GM23338 (cell line): ENCODE data around the gene ARHGAP19. TPM values are rescaled to one million over a fixed set of nuclear protein-coding genes. Genes with fewer than 3 reads are reported as not detected.

Source experiments
- ATAC-seq: fragments of 200-7000 bp; cut with Tn5 transposase; 3 replicates; pipeline ENCODE4 v1.9.1; 2020
- DNase-seq: peaks from one replicate; pipeline ENCODE4 v3.0.0-alpha.2; 2015; ENCODE audit warnings: low spot score
- H2AFZ ChIP-seq: fragments of 200-600 bp; sonication (generic); 2 replicates; pipeline ENCODE4 v1.8.0; 2016; ENCODE audit warnings: antibody characterized with exemption, mild to moderate bottlenecking, moderate library complexity
- H3F3A ChIP-seq: fragments of 200-600 bp; sonication (generic); replicated peaks from 2 replicates; pipeline ENCODE4 v1.8.0; 2017; ENCODE audit warnings: antibody characterized with exemption, mixed run types, low read depth
- H3K27ac ChIP-seq: fragments of 200-600 bp; sonication (generic); 2 replicates; pipeline ENCODE4 v1.6.1; 2016; ENCODE audit warnings: low read depth
- H3K27me3 ChIP-seq: fragments of 200-600 bp; sonication (generic); 2 replicates; pipeline ENCODE4 v1.8.0; 2016; ENCODE audit warnings: mild to moderate bottlenecking, mixed run types, moderate library complexity; ENCODE audit not compliant: insufficient read depth
- H3K36me3 ChIP-seq: fragments of 200-600 bp; sonication (generic); 2 replicates; pipeline ENCODE4 v1.8.0; 2016; ENCODE audit warnings: mild to moderate bottlenecking; ENCODE audit not compliant: insufficient read depth
- H3K4me1 ChIP-seq: fragments of 200-600 bp; sonication (generic); 2 replicates; pipeline ENCODE4 v1.8.0; 2016; ENCODE audit warnings: mild to moderate bottlenecking, moderate library complexity; ENCODE audit not compliant: insufficient read depth
- H3K4me2 ChIP-seq: fragments of 200-600 bp; sonication (generic); 2 replicates; pipeline ENCODE4 v1.7.1; 2017; ENCODE audit warnings: mixed run types
- H3K4me3 ChIP-seq: fragments of 200-600 bp; sonication (generic); 2 replicates; pipeline ENCODE4 v1.6.1; 2016; ENCODE audit warnings: mixed run types
- H3K79me2 ChIP-seq: fragments of 200-600 bp; sonication (generic); replicated peaks from 2 replicates; pipeline ENCODE4 v1.8.0; 2017; ENCODE audit warnings: mild to moderate bottlenecking; ENCODE audit not compliant: insufficient read depth
- H3K9me2 ChIP-seq: fragments of 200-600 bp; sonication (generic); 2 replicates; pipeline ENCODE4 v1.8.0; 2017; ENCODE audit not compliant: insufficient read depth
- H4K20me1 ChIP-seq: fragments of 200-600 bp; sonication (generic); replicated peaks from 2 replicates; pipeline ENCODE4 v1.8.0; 2017; ENCODE audit warnings: mild to moderate bottlenecking; ENCODE audit not compliant: insufficient read depth
- H3K27ac Mint-ChIP-seq: 2 replicates; pipeline ENCODE4 v1.8.0; 2020; ENCODE audit warnings: inconsistent platforms, mild to moderate bottlenecking, moderate library complexity, mixed read lengths
- H3K27me3 Mint-ChIP-seq: 3 replicates; pipeline ENCODE4 v1.8.0; 2022; ENCODE audit warnings: low read depth, mild to moderate bottlenecking, moderate library complexity, mixed read lengths, inconsistent platforms; ENCODE audit not compliant: insufficient read depth, poor library complexity
- H3K36me3 Mint-ChIP-seq: 3 replicates; pipeline ENCODE4 v1.8.0; 2021; ENCODE audit warnings: low read depth, mild to moderate bottlenecking, inconsistent platforms, moderate library complexity, mixed read lengths
- H3K4me1 Mint-ChIP-seq: 3 replicates; pipeline ENCODE4 v1.8.0; 2020; ENCODE audit warnings: mild to moderate bottlenecking, inconsistent platforms, mixed read lengths
- H3K4me3 Mint-ChIP-seq: 3 replicates; pipeline ENCODE4 v1.8.0; 2021; ENCODE audit warnings: moderate library complexity, mild to moderate bottlenecking, inconsistent platforms, mixed read lengths
- H3K9me3 Mint-ChIP-seq: 3 replicates; pipeline ENCODE4 v1.8.0; 2020; ENCODE audit warnings: moderate library complexity, mild to moderate bottlenecking, inconsistent platforms, mixed read lengths
- CREB1 ChIP-seq: fragments of 250-450 bp; sonication (Bioruptor Pico); IDR thresholded peaks from 2 replicates; pipeline ENCODE4 v1.5.0; 2020; ENCODE audit warnings: low read depth, mild to moderate bottlenecking, moderate library complexity
- CTCF ChIP-seq, 2 experiments: fragments of 200-600 bp in 1 of 2; sonication (generic) in 1 of 2; conservative IDR thresholded peaks; 2 replicates each; pipeline versions ENCODE4 v1.5.1 to v1.6.1; 2016 to 2017; ENCODE audit warnings: antibody characterized with exemption in 2 of 2, low read depth in 2 of 2, mild to moderate bottlenecking in 2 of 2, moderate library complexity in 1 of 2
- ETS1 ChIP-seq: IDR thresholded peaks from 2 replicates; pipeline ENCODE4 v1.6.1; 2016; ENCODE audit warnings: antibody characterized with exemption
- JUNB ChIP-seq: IDR thresholded peaks from one replicate; pipeline ENCODE4 v1.6.1; 2016; ENCODE audit warnings: antibody characterized with exemption; ENCODE audit not compliant: unreplicated experiment
- NANOG ChIP-seq: IDR thresholded peaks from 2 replicates; pipeline ENCODE4 v1.6.1; 2016; ENCODE audit warnings: antibody characterized with exemption, borderline replicate concordance
- POLR2AphosphoS5 ChIP-seq: IDR thresholded peaks from 2 replicates; pipeline ENCODE4 v1.6.1; 2016; ENCODE audit warnings: antibody characterized with exemption, low read depth
- STAT1 ChIP-seq: IDR thresholded peaks from one replicate; pipeline ENCODE4 v1.6.1; 2016; ENCODE audit warnings: antibody characterized with exemption; ENCODE audit not compliant: unreplicated experiment
- ZNF114 ChIP-seq: fragments of 250-450 bp; sonication (Bioruptor Pico); IDR thresholded peaks from 2 replicates; pipeline ENCODE4 v1.5.0; 2020; ENCODE audit warnings: mild to moderate bottlenecking, moderate library complexity
- ZNF331 ChIP-seq: fragments of 250-450 bp; sonication (Bioruptor Pico); IDR thresholded peaks from 2 replicates; pipeline ENCODE4 v1.5.0; 2020; ENCODE audit warnings: low read depth, mild to moderate bottlenecking, moderate library complexity
- polyA plus RNA-seq: library from polyadenylated mRNA; unstranded; fragments of >200 nt; fragmentation: Nextera tagmentation; extraction: Ambion mirVana; gene quantifications from 2 replicates; pipeline ENCODE4 v1.2.1, GENCODE V29; 2016
- total RNA-seq: library from RNA; depleted of rRNA; stranded (reverse); fragments of >200 nt; shearing (Covaris generic); gene quantifications from 2 replicates; pipeline ENCODE4 v1.2.3, GENCODE V29; 2014
- TF ChIP-seq, protein P1 (sequence below): fragments of 250-450 bp; sonication (Bioruptor Pico); IDR thresholded peaks from 2 replicates; pipeline ENCODE4 v1.5.0; 2020; ENCODE audit warnings: mild to moderate bottlenecking, moderate library complexity

Gene ARHGAP19
- total and polyA plus RNA-seq, 2 experiments from 2014 or later = 11.5 to 38.8 TPM

DNA sequence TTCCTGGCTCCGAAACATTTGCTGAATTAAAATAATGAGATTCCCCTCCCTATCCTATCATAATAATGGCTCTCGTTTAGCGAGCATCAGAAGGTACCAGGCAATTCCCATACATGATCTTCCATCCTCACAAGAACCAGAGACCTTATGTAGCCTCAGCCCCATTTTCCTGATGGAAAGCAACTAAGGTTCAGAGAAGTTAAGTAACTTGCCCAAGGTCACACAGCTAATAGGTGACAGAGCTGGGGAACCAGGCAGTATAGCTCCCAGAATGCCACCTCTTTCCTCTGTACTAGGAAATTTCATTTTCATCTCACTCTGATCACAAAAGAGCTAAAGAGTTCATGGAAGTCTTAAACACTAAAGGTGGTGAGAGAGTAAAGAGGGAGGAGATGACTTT is 109.1 kb downstream of the ARHGAP19 start:
- no peak overlapping the region for H3K4me3 ChIP-seq
- no peaks in the 10 kb centered on the region for H3K9me2 ChIP-seq
- H3F3A ChIP-seq = peaks cover 6% of the 10 kb centered on the region; the same call in 1 of the 2 replicates
- H4K20me1 ChIP-seq = no peaks in the 10 kb centered on the region; the same call in 1 of the 2 replicates
- H3K4me1 Mint-ChIP-seq = peaks cover 19% of the 10 kb centered on the region
- ATAC-seq (no peak), DNase-seq (no peak)
- no peaks in the 10 kb centered on the region for H3K79me2 ChIP-seq
- H3K27ac Mint-ChIP-seq = no peak overlapping the region
- H3K27ac ChIP-seq = no peak overlapping the region
- no peak overlapping the region; the same call in 2 of the 3 replicates for H3K4me3 Mint-ChIP-seq
- H3K4me2 ChIP-seq = no peak overlapping the region
- no peak overlapping the region for H2AFZ ChIP-seq
- no peaks in the 10 kb centered on the region for H3K9me3 Mint-ChIP-seq
- no peaks in the 10 kb centered on the region for H3K36me3 ChIP-seq
- TF ChIP-seq POLR2AphosphoS5 (no peak), ZNF331 (no peak), JUNB (no peak), ETS1 (no peak)
- H3K27me3 Mint-ChIP-seq = peaks cover 53% of the 10 kb centered on the region
- H3K27me3 ChIP-seq = peaks cover 56% of the 10 kb centered on the region
- no peaks in the 10 kb centered on the region for H3K36me3 Mint-ChIP-seq
- H3K4me1 ChIP-seq = peaks cover 8% of the 10 kb centered on the region

DNA sequence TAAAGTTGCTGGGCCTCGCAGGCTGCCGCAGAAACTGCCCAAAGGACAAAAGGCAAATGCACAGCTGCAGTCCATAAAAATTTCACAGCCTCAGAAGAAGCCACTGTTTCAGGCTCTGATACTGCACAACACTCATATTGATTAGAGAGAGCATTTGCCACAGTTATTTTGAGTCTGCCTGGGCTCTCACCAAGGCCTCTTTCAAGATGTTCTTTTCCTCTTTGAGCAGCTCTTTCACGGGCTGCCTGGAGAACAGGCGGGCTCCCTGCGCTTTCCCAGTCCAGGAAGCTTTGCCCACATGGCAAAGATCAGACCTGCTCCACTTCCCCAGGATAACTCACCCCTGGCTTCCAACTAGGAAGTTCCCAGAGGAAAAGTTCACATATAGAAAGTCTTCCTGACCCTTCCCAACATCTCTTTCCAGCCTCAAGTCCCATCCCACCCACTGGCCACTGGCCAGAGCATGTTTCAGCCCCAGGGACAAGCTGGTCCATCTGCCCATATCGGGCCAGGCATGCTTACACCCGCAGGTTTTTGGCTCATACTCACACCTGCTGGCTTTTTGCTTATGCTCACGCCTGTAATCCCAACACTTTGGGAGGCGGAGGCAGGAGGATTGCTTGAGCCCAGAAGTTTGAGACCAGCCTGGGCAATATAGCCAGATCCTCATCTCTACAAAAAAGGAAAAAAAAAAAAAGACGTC is 110.0 kb downstream of the ARHGAP19 start:
- peaks cover 46% of the 10 kb centered on the region for H3K27me3 Mint-ChIP-seq
- no peaks in the 10 kb centered on the region; the same call in 1 of the 2 replicates for H4K20me1 ChIP-seq
- H3K36me3 ChIP-seq = no peaks in the 10 kb centered on the region
- TF ChIP-seq ZNF331 (no peak), STAT1 (no peak), NANOG (no peak), ZNF114 (no peak), CREB1 (CRISPR knock-in tag) (no peak), CTCF (conservative IDR thresholded peaks at IDR 0.05; ENCODE audit: low read depth in 2 of 2) (no peak)
- TF ChIP-seq, protein P1, sequence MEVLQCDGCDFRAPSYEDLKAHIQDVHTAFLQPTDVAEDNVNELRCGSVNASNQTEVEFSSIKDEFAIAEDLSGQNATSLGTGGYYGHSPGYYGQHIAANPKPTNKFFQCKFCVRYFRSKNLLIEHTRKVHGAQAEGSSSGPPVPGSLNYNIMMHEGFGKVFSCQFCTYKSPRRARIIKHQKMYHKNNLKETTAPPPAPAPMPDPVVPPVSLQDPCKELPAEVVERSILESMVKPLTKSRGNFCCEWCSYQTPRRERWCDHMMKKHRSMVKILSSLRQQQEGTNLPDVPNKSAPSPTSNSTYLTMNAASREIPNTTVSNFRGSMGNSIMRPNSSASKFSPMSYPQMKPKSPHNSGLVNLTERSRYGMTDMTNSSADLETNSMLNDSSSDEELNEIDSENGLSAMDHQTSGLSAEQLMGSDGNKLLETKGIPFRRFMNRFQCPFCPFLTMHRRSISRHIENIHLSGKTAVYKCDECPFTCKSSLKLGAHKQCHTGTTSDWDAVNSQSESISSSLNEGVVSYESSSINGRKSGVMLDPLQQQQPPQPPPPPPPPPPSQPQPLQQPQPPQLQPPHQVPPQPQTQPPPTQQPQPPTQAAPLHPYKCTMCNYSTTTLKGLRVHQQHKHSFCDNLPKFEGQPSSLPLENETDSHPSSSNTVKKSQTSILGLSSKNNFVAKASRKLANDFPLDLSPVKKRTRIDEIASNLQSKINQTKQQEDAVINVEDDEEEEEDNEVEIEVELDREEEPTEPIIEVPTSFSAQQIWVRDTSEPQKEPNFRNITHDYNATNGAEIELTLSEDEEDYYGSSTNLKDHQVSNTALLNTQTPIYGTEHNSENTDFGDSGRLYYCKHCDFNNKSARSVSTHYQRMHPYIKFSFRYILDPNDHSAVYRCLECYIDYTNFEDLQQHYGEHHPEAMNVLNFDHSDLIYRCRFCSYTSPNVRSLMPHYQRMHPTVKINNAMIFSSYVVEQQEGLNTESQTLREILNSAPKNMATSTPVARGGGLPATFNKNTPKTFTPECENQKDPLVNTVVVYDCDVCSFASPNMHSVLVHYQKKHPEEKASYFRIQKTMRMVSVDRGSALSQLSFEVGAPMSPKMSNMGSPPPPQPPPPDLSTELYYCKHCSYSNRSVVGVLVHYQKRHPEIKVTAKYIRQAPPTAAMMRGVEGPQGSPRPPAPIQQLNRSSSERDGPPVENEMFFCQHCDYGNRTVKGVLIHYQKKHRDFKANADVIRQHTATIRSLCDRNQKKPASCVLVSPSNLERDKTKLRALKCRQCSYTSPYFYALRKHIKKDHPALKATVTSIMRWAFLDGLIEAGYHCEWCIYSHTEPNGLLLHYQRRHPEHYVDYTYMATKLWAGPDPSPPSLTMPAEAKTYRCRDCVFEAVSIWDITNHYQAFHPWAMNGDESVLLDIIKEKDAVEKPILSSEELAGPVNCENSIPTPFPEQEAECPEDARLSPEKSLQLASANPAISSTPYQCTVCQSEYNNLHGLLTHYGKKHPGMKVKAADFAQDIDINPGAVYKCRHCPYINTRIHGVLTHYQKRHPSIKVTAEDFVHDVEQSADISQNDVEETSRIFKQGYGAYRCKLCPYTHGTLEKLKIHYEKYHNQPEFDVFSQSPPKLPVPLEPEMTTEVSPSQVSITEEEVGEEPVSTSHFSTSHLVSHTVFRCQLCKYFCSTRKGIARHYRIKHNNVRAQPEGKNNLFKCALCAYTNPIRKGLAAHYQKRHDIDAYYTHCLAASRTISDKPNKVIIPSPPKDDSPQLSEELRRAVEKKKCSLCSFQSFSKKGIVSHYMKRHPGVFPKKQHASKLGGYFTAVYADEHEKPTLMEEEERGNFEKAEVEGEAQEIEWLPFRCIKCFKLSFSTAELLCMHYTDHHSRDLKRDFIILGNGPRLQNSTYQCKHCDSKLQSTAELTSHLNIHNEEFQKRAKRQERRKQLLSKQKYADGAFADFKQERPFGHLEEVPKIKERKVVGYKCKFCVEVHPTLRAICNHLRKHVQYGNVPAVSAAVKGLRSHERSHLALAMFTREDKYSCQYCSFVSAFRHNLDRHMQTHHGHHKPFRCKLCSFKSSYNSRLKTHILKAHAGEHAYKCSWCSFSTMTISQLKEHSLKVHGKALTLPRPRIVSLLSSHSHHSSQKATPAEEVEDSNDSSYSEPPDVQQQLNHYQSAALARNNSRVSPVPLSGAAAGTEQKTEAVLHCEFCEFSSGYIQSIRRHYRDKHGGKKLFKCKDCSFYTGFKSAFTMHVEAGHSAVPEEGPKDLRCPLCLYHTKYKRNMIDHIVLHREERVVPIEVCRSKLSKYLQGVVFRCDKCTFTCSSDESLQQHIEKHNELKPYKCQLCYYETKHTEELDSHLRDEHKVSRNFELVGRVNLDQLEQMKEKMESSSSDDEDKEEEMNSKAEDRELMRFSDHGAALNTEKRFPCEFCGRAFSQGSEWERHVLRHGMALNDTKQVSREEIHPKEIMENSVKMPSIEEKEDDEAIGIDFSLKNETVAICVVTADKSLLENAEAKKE = no peak

More for the DNA sequence above, 110.0 kb downstream of the ARHGAP19 start:
- H3K9me3 Mint-ChIP-seq = no peaks in the 10 kb centered on the region
- H3K27ac Mint-ChIP-seq = no peak overlapping the region
- no peak for DNase-seq
- no peak for ATAC-seq
- no peaks in the 10 kb centered on the region for H3K36me3 Mint-ChIP-seq
- Histone ChIP-seq H3K79me2 (no peaks in the 10 kb centered on the region), H2AFZ (no peak overlapping the region), H3F3A (peaks cover 6% of the 10 kb centered on the region; the same call in 1 of the 2 replicates), H3K4me2 (no peak overlapping the region), H3K27ac (no peak overlapping the region), H3K4me3 (no peak overlapping the region), H3K27me3 (peaks cover 52% of the 10 kb centered on the region), H3K9me2 (no peaks in the 10 kb centered on the region), H3K4me1 (no peaks in the 10 kb centered on the region; the same call in 1 of the 2 replicates)
- H3K4me1 Mint-ChIP-seq = peaks cover 16% of the 10 kb centered on the region
- no peak overlapping the region for H3K4me3 Mint-ChIP-seq
